Liver (tissue), 2 donors: ENCODE measurements around the gene ABLIM1.

Experiments
- SP1 ChIP-seq: IDR thresholded peaks from 2 replicates; pipeline ENCODE4 v1.6.1; 2018; ENCODE audit warnings: antibody characterized with exemption, mild to moderate bottlenecking
- TF ChIP-seq, protein P1 (sequence below): IDR thresholded peaks from 2 replicates; pipeline ENCODE4 v1.6.1; 2016; ENCODE audit warnings: antibody characterized with exemption, mild to moderate bottlenecking
- donor health status: healthy.

DNA sequence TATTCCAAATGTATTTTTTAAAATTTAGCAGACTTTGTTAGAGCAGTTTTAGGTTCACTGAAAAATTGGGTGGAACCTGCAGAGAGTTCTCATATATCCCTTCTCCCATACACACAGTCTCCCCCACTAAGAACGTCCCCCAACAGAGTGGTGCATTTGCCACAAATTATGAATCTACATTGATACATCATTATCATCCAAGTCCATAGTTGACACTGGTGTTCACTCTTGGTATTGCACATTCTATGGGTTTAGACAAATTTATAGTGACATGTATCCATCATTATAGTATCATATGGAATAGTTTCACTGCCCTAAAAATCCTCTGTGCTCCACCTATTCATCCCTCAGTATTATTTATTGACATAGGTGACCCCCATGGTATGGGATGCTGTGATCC, 156.4 kb downstream of the ABLIM1 start:
- TF ChIP-seq, protein P1, sequence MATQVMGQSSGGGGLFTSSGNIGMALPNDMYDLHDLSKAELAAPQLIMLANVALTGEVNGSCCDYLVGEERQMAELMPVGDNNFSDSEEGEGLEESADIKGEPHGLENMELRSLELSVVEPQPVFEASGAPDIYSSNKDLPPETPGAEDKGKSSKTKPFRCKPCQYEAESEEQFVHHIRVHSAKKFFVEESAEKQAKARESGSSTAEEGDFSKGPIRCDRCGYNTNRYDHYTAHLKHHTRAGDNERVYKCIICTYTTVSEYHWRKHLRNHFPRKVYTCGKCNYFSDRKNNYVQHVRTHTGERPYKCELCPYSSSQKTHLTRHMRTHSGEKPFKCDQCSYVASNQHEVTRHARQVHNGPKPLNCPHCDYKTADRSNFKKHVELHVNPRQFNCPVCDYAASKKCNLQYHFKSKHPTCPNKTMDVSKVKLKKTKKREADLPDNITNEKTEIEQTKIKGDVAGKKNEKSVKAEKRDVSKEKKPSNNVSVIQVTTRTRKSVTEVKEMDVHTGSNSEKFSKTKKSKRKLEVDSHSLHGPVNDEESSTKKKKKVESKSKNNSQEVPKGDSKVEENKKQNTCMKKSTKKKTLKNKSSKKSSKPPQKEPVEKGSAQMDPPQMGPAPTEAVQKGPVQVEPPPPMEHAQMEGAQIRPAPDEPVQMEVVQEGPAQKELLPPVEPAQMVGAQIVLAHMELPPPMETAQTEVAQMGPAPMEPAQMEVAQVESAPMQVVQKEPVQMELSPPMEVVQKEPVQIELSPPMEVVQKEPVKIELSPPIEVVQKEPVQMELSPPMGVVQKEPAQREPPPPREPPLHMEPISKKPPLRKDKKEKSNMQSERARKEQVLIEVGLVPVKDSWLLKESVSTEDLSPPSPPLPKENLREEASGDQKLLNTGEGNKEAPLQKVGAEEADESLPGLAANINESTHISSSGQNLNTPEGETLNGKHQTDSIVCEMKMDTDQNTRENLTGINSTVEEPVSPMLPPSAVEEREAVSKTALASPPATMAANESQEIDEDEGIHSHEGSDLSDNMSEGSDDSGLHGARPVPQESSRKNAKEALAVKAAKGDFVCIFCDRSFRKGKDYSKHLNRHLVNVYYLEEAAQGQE, result no peak
- no peak for TF ChIP-seq SP1
